A673 (cell line): ENCODE data around the gene GPR176. TPM values are rescaled to one million over a fixed set of nuclear protein-coding genes. Genes with fewer than 3 reads are reported as not detected.

Experiments
- BruUV-seq: library from RNA; stranded (reverse); fragments of 400-500 nt; replicated peaks from 2 replicates; lab custom pipeline; 2021; lab: Mats Ljungman, UMichigan
- CTCF ChIA-PET: fragments of 300-600 bp; sonication (Branson Sonifier 250); formaldehyde crosslinking; loops from one replicate; lab custom pipeline; 2022; ENCODE audit warnings: antibody characterized with exemption; lab: Charles Lee
- POLR2A ChIA-PET: fragments of 300-600 bp; sonication (Branson Sonifier 250); formaldehyde crosslinking; loops from one replicate; lab custom pipeline; 2022; ENCODE audit warnings: antibody characterized with exemption; ENCODE audit not compliant: low non-redundant PET; lab: Charles Lee
- DNase-seq: peaks from one replicate; pipeline ENCODE4 v3.0.0-alpha.2; 2015; ENCODE audit warnings: low spot score
- H3K27ac ChIP-seq: fragments of 200-600 bp; sonication (generic); 2 replicates; pipeline ENCODE4 v1.5.1; 2016; ENCODE audit warnings: mixed run types, low read depth, mild to moderate bottlenecking, mixed read lengths, antibody characterized with exemption, low read length; ENCODE audit not compliant: poor library complexity, severe bottlenecking
- H3K27me3 ChIP-seq: fragments of 200-600 bp; sonication (generic); replicated peaks from 2 replicates; pipeline ENCODE4 v1.6.1; 2017; ENCODE audit warnings: mixed run types, low read depth, mild to moderate bottlenecking, mixed read lengths, antibody characterized with exemption, low read length; ENCODE audit not compliant: insufficient read depth, poor library complexity
- H3K36me3 ChIP-seq: fragments of 200-600 bp; sonication (generic); 2 replicates; pipeline ENCODE4 v1.6.1; 2016; ENCODE audit warnings: mixed run types, mild to moderate bottlenecking, mixed read lengths, antibody characterized with exemption, low read length; ENCODE audit not compliant: insufficient read depth, poor library complexity, severe bottlenecking
- H3K4me1 ChIP-seq: fragments of 200-600 bp; sonication (generic); 2 replicates; pipeline ENCODE4 v1.6.1; 2017; ENCODE audit warnings: mixed run types, mild to moderate bottlenecking, mixed read lengths, antibody characterized with exemption, low read length; ENCODE audit not compliant: insufficient read depth, poor library complexity, severe bottlenecking
- H3K4me3 ChIP-seq: fragments of 200-600 bp; sonication (generic); 2 replicates; pipeline ENCODE4 v1.5.1; 2016; ENCODE audit warnings: low read depth, mixed run types, mild to moderate bottlenecking, mixed read lengths, low read length; ENCODE audit not compliant: poor library complexity, severe bottlenecking
- H3K9me3 ChIP-seq: fragments of 200-600 bp; sonication (generic); 2 replicates; pipeline ENCODE4 v1.6.1; 2016; ENCODE audit warnings: mixed run types, low read depth, mild to moderate bottlenecking, mixed read lengths, antibody characterized with exemption, low read length; ENCODE audit not compliant: poor library complexity, severe bottlenecking
- EZH2 ChIP-seq: fragments of 200-600 bp; sonication (generic); IDR thresholded peaks from 2 replicates; pipeline ENCODE4 v1.6.1; 2017; ENCODE audit warnings: borderline replicate concordance, low read depth, mild to moderate bottlenecking, mixed read lengths, antibody characterized with exemption, low read length; ENCODE audit not compliant: poor library complexity, severe bottlenecking
- intact Hi-C: fragments of 100-400 bp; cut with micrococcal nuclease; formaldehyde crosslinking; loops from one replicate; pipeline ENCODE4 v1.10.0; 2022; ENCODE audit not compliant: unreplicated experiment
- total RNA-seq: library from RNA; stranded (reverse); gene quantifications from 2 replicates; pipeline ENCODE4 v1.2.3, GENCODE V29; 2021
- TF ChIP-seq, protein P1 (sequence below): fragments of 300-800, 200-600 bp; sonication (generic); conservative IDR thresholded peaks from 2 replicates; pipeline ENCODE4 v1.5.1; 2017; ENCODE audit warnings: low read depth, mild to moderate bottlenecking, antibody characterized with exemption, low read length, moderate library complexity, mixed read lengths

Gene GPR176
- total RNA-seq, 1 experiment from 2014 or later = 5.6 TPM

DNA sequence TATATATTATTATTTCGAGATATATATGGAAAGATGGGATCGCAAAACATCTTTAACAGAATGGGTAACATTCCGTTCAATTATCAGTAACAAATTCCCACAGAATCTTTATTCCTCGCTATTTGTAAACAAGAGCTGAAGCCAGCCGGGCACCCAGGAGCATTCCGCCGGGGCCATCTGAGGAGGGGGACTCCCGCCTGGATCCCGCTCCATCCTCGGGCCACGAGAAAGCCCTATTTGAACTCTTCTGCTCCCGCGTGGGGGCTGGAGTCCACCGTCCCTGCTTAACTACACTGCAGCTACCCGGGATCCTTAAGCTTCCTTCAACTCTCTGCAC lies 687 bp downstream of the GPR176 start:
- H3K36me3 ChIP-seq = no peaks in the 10 kb centered on the region
- H3K4me1 ChIP-seq = peaks cover 16% of the 10 kb centered on the region
- no peaks in the 10 kb centered on the region for H3K9me3 ChIP-seq
- intact Hi-C loops = no loop called here
- ChIA-PET POLR2A (interaction anchor here (0.5 kb wide), 1 partner anchor 438 kb away, joined by 3 read pairs; no protein-coding TSS in a partner anchor), CTCF (interaction anchor here (1.0 kb wide), 1 partner anchor 57 kb away, joined by 3 read pairs; no protein-coding TSS in a partner anchor)
- H3K27me3 ChIP-seq = peaks cover 25% of the 10 kb centered on the region
- no peak for TF ChIP-seq EZH2
- TF ChIP-seq, protein P1, sequence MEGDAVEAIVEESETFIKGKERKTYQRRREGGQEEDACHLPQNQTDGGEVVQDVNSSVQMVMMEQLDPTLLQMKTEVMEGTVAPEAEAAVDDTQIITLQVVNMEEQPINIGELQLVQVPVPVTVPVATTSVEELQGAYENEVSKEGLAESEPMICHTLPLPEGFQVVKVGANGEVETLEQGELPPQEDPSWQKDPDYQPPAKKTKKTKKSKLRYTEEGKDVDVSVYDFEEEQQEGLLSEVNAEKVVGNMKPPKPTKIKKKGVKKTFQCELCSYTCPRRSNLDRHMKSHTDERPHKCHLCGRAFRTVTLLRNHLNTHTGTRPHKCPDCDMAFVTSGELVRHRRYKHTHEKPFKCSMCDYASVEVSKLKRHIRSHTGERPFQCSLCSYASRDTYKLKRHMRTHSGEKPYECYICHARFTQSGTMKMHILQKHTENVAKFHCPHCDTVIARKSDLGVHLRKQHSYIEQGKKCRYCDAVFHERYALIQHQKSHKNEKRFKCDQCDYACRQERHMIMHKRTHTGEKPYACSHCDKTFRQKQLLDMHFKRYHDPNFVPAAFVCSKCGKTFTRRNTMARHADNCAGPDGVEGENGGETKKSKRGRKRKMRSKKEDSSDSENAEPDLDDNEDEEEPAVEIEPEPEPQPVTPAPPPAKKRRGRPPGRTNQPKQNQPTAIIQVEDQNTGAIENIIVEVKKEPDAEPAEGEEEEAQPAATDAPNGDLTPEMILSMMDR = no peak
- BruUV-seq = no TSS peak
- DNase-seq = no peak
- H3K27ac ChIP-seq = no peak overlapping the region
- H3K4me3 ChIP-seq = peak overlapping the region; percentile 58

DNA sequence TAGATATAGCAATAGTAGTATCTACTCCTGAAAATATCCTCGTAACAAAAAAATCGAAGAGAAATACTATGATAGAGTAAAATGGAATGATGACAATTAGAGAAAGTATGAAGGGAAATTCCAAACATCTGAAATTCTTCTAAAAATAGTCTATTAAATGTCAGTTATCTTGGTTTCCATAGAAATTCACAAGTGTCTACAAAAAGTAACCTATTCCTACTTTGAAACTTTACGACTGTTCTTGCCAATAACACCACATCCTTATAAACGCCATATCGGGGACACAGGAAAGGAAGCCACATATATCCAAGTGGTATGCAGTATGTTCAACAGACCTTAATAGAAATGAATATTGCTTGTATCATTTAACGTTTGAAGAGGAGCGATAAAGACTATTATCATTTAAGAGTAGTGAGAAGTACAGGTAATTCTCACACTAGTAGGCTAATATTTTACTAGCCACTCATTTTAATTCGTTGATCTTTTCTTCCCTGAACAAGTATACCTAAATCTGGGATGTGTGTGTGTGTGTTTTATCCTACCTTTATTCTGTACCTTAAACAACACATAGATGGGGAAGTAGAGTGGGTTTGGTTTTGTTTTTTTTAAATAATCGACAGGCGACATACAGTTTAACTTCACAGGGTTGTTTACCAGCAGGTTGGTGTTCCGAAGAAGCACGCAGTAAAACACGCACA lies 1.2 kb downstream of the GPR176 start:
- BruUV-seq = TSS peak; percentile 32
- Histone ChIP-seq H3K36me3 (no peaks in the 10 kb centered on the region), H3K4me3 (peak overlapping the region; percentile 58), H3K9me3 (no peaks in the 10 kb centered on the region), H3K27ac (no peak overlapping the region), H3K4me1 (peaks cover 16% of the 10 kb centered on the region), H3K27me3 (peaks cover 25% of the 10 kb centered on the region)
- intact Hi-C loops = no loop called here
- DNase-seq = no peak
- TF ChIP-seq, protein P1 = no peak
- TF ChIP-seq EZH2 = no peak
- ChIA-PET POLR2A (no interaction called here), CTCF (interaction anchor here (1.0 kb wide), 1 partner anchor 58 kb away, joined by 3 read pairs; no protein-coding TSS in a partner anchor)

DNA sequence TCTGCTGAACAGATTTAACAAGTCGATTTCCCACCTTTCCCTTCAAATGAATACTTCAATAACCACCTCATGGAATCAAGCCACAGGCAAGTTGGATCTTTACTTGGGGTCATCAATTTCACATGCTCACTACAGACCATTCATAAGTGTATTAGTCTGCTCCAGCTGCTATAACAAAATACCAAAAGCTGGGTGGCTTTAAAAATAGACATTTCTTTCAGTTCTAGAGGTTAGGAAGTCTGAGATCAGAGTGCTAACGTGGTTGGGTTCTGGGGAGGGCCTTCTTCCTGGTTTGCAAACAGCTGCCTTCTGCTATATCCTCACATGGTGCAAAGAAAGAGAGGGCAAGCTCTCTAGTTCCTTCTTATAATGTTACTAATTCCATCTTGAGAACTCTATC lies 5.1 kb downstream of the GPR176 start:
- ChIA-PET CTCF (no interaction called here), POLR2A (no interaction called here)
- Histone ChIP-seq H3K4me3 (no peak overlapping the region), H3K9me3 (no peaks in the 10 kb centered on the region), H3K27ac (no peak overlapping the region), H3K4me1 (peaks cover 5% of the 10 kb centered on the region), H3K36me3 (no peaks in the 10 kb centered on the region), H3K27me3 (peaks cover 21% of the 10 kb centered on the region)
- TF ChIP-seq, protein P1 = no peak
- no peak for TF ChIP-seq EZH2
- DNase-seq = no peak
- intact Hi-C loops = no loop called here
- no TSS peak for BruUV-seq
